Endothelial cell of umbilical vein (primary cell): ENCODE results near the gene ZNF618. TPM values are rescaled to one million over a fixed set of nuclear protein-coding genes. Genes with fewer than 3 reads are reported as not detected.

ENCODE experiments used
- BruUV-seq: library from RNA; stranded (reverse); fragments of 400-500 nt; replicated peaks from 2 replicates; lab custom pipeline; 2021; lab: Mats Ljungman, UMichigan
- CTCF ChIA-PET: fragments of 300-600, 350-600 bp; sonication (Branson Sonifier 250); formaldehyde crosslinking; loops from one replicate; lab custom pipeline; 2021; ENCODE audit warnings: antibody characterized with exemption, inconsistent platforms; lab: Charles Lee
- POLR2A ChIA-PET: fragments of 300-600, 350-600 bp; sonication (Branson Sonifier 250); formaldehyde crosslinking; loops from one replicate; lab custom pipeline; 2021; ENCODE audit warnings: antibody characterized with exemption, inconsistent platforms; lab: Charles Lee
- DNase-seq: peaks from one replicate; pipeline ENCODE4 v3.0.0-alpha.2; 2011; ENCODE audit warnings: low read depth, low spot score
- FAIRE-seq: peaks from 2 replicates; lab custom pipeline; 2011; peaks lifted over from hg19 to GRCh38; lab: Jason Lieb, UNC
- H2AFZ ChIP-seq: 2 replicates; pipeline ENCODE4 v1.6.0; 2012; ENCODE audit warnings: low read depth, low read length, control low read depth, inconsistent platforms
- H3K27ac ChIP-seq: 2 replicates; pipeline ENCODE4 v1.5.1; 2011; ENCODE audit warnings: low read depth, mild to moderate bottlenecking, control low read depth, low read length, moderate library complexity; ENCODE audit not compliant: insufficient read depth
- H3K27me3 ChIP-seq, 2 experiments: 2 replicates each; pipeline versions ENCODE4 v1.6.0 to v1.6.1; 2011; ENCODE audit warnings: low read length in 2 of 2, mixed read lengths in 1 of 2; ENCODE audit not compliant: control insufficient read depth in 2 of 2, insufficient read depth in 2 of 2
- H3K36me3 ChIP-seq, 2 experiments: 2 replicates in 1 of 2; 3 replicates in 1 of 2; pipeline ENCODE4 v1.5.1; 2011; ENCODE audit warnings: low read length in 2 of 2, mild to moderate bottlenecking in 1 of 2, moderate library complexity in 1 of 2; ENCODE audit not compliant: control insufficient read depth in 2 of 2, insufficient read depth in 2 of 2; ENCODE audit errors: extremely low read depth in 1 of 2
- H3K4me1 ChIP-seq: 3 replicates; pipeline ENCODE4 v1.5.1; 2011; ENCODE audit warnings: mild to moderate bottlenecking, low read length; ENCODE audit not compliant: control insufficient read depth, insufficient read depth; ENCODE audit errors: extremely low read depth
- H3K4me2 ChIP-seq: 2 replicates; pipeline ENCODE4 v1.6.1; 2011; ENCODE audit warnings: low read length, control low read depth, mixed read lengths; ENCODE audit not compliant: insufficient read depth
- H3K4me3 ChIP-seq, 3 experiments: fragments of 200-600 bp in 1 of 3; sonication (generic), shearing (Covaris generic) in 1 of 3; replicated peaks in 1 of 3; 2 replicates each; pipeline ENCODE4 v1.5.1; 2011 to 2016; ENCODE audit warnings: control low read depth in 3 of 3, low read length in 3 of 3, mild to moderate bottlenecking in 2 of 3, inconsistent platforms in 1 of 3, low read depth in 1 of 3, moderate library complexity in 1 of 3; ENCODE audit not compliant: insufficient read depth in 1 of 3
- H3K79me2 ChIP-seq: 2 replicates; pipeline ENCODE4 v1.6.0; 2012; ENCODE audit warnings: low read length, inconsistent platforms; ENCODE audit not compliant: control insufficient read depth, insufficient read depth
- H3K9ac ChIP-seq: replicated peaks from 2 replicates; pipeline ENCODE3; 2011; ENCODE audit warnings: low read length, control low read depth; ENCODE audit not compliant: insufficient read depth; ENCODE audit errors: extremely low read depth
- H3K9me1 ChIP-seq: replicated peaks from 3 replicates; pipeline ENCODE4 v1.6.0; 2011; ENCODE audit warnings: mild to moderate bottlenecking, low read length; ENCODE audit not compliant: control insufficient read depth, insufficient read depth; ENCODE audit errors: extremely low read depth
- H3K9me3 ChIP-seq: replicated peaks from 2 replicates; pipeline ENCODE4 v1.5.1; 2012; ENCODE audit warnings: low read length, inconsistent platforms; ENCODE audit not compliant: control insufficient read depth, insufficient read depth
- H4K20me1 ChIP-seq: replicated peaks from 2 replicates; pipeline ENCODE3; 2011; ENCODE audit warnings: mild to moderate bottlenecking, low read length; ENCODE audit not compliant: control insufficient read depth, insufficient read depth; ENCODE audit errors: extremely low read depth
- EZH2 ChIP-seq: IDR thresholded peaks from 2 replicates; pipeline ENCODE4 v1.6.1; 2012; ENCODE audit warnings: borderline replicate concordance, low read depth, mild to moderate bottlenecking, moderate library complexity, low read length, inconsistent platforms; ENCODE audit not compliant: severe bottlenecking
- FOS ChIP-seq: IDR thresholded peaks from 2 replicates; pipeline ENCODE4 v1.6.1; 2011; ENCODE audit warnings: mild to moderate bottlenecking, low read length, moderate library complexity, borderline replicate concordance; ENCODE audit not compliant: insufficient read depth
- JUN ChIP-seq: IDR thresholded peaks from 2 replicates; pipeline ENCODE4 v1.6.1; 2011; ENCODE audit warnings: borderline replicate concordance, low read depth; ENCODE audit not compliant: insufficient read length, insufficient read depth
- MAX ChIP-seq: IDR thresholded peaks from 2 replicates; pipeline ENCODE4 v1.6.1; 2011; ENCODE audit not compliant: insufficient read depth, insufficient read length
- MYC ChIP-seq: IDR thresholded peaks from one replicate; pipeline ENCODE4 v1.6.1; 2011; ENCODE audit warnings: mild to moderate bottlenecking, low read depth, low read length
- POLR2A ChIP-seq: IDR thresholded peaks from 2 replicates; pipeline ENCODE4 v1.6.1; 2012; ENCODE audit warnings: low read depth, mild to moderate bottlenecking, control low read depth, low read length
- POLR2AphosphoS5 ChIP-seq: IDR thresholded peaks from 2 replicates; pipeline ENCODE4 v1.6.1; 2012; ENCODE audit warnings: low read depth, mild to moderate bottlenecking, control low read depth, low read length, moderate library complexity; ENCODE audit not compliant: insufficient read depth
- dilution Hi-C: fragments of 300-500 bp; cut with MboI; formaldehyde crosslinking; loops from one replicate; pipeline ENCODE4 v1.15.0; 2019; ENCODE audit warnings: low sequenced_read_pairs; ENCODE audit not compliant: extremely low pct_ligation_motif_present
- intact Hi-C: fragments of 100-400 bp; cut with micrococcal nuclease; formaldehyde crosslinking; loops from one replicate; pipeline ENCODE4 v1.10.0; 2022
- polyA plus RNA-seq, 4 experiments: library from polyadenylated mRNA; depleted of rRNA in 3 of 4; stranded (reverse) in 3 of 4; unstranded in 1 of 4; fragments of >200 nt; gene quantifications; 2 replicates each; pipeline versions ENCODE4 v1.2.1 to v1.2.3, GENCODE V29; 2011 to 2012; ENCODE audit warnings: missing spikeins in 1 of 4
- total RNA-seq: library from RNA; stranded (reverse); gene quantifications from 2 replicates; pipeline ENCODE4 v1.2.3, GENCODE V29; 2021

Gene ZNF618
- total and polyA plus RNA-seq, 2 donors (not counting 3 experiments of a cell fraction or from before 2014, with no cell fraction given): 22.6 to 80.3 TPM

- no peak overlapping the region for H3K9ac ChIP-seq
- H4K20me1 ChIP-seq: no peaks in the 10 kb centered on the region
- H3K27me3 ChIP-seq: no peaks in the 10 kb centered on the region
- dilution Hi-C loops (no loop called here), intact Hi-C loops (no loop called here)
- peaks cover 0 to 2% of the 10 kb centered on the region in 2 experiments for H3K36me3 ChIP-seq
- no peak overlapping the region for H3K4me3 ChIP-seq
- BruUV-seq: no TSS peak
- POLR2A ChIA-PET: no interaction called here
- peaks cover 54% of the 10 kb centered on the region for H3K79me2 ChIP-seq
- no peaks in the 10 kb centered on the region for H3K9me1 ChIP-seq
- H3K4me2 ChIP-seq: no peak overlapping the region
- no peak for FAIRE-seq
- CTCF ChIA-PET: interaction anchor here (1.1 to 3.4 kb wide), 2 partner anchors 9 to 17 kb away, joined by 3 to 12 read pairs; no protein-coding TSS in a partner anchor
- H2AFZ ChIP-seq: no peak overlapping the region
- H3K4me1 ChIP-seq: peaks cover 2% of the 10 kb centered on the region
- no peak for TF ChIP-seq FOS
- no peak for TF ChIP-seq JUN
- no peak for DNase-seq
- no peaks in the 10 kb centered on the region for H3K9me3 ChIP-seq
- H3K27ac ChIP-seq: no peak overlapping the region
Measured at GRCh38 chr9:113946496-113947115, 70.5 kb downstream of the ZNF618 start.

- H3K27me3 ChIP-seq: no peaks in the 10 kb centered on the region
- H3K4me2 ChIP-seq: no peak overlapping the region
- H3K79me2 ChIP-seq: peaks cover 50% of the 10 kb centered on the region
- no peaks in the 10 kb centered on the region for H3K9me3 ChIP-seq
- no peak overlapping the region for H2AFZ ChIP-seq
- no peaks in the 10 kb centered on the region for H3K9me1 ChIP-seq
- H3K27ac ChIP-seq: no peak overlapping the region
- no peak overlapping the region for H3K4me3 ChIP-seq
- ChIA-PET CTCF (interaction anchor here (3.4 kb wide), 1 partner anchor 15 kb away, joined by 12 read pairs; no protein-coding TSS in a partner anchor), POLR2A (no interaction called here)
- H3K4me1 ChIP-seq: peaks cover 15% of the 10 kb centered on the region
- DNase-seq (no peak), FAIRE-seq (no peak)
- H3K36me3 ChIP-seq: peaks cover 0 to 2% of the 10 kb centered on the region in 2 experiments
- no peak for TF ChIP-seq POLR2AphosphoS5
- TF ChIP-seq EZH2: no peak
- no peak for TF ChIP-seq MYC
- TF ChIP-seq POLR2A: no peak
- TF ChIP-seq FOS: no peak
- no peak for TF ChIP-seq MAX
- H3K9ac ChIP-seq: no peak overlapping the region
- BruUV-seq: no TSS peak
- dilution Hi-C loops (no loop called here), intact Hi-C loops (no loop called here)
- H4K20me1 ChIP-seq: no peaks in the 10 kb centered on the region
Measured at GRCh38 chr9:113947941-113948340, 71.8 kb downstream of the ZNF618 start.
